H9 (cell line): ENCODE data around the gene ARID1B. TPM values are rescaled to one million over a fixed set of nuclear protein-coding genes. Genes with fewer than 3 reads are reported as not detected.

ENCODE experiments used
- DNase-seq: peaks from one replicate; pipeline ENCODE4 v3.0.0-alpha.2; 2017
- H2AFZ ChIP-seq: one replicate; pipeline ENCODE4 v1.6.1; 2013; ENCODE audit warnings: mild to moderate bottlenecking, low read length, control low read depth, moderate library complexity
- H2AK5ac ChIP-seq: 2 replicates; pipeline ENCODE4 v1.6.1; 2013; ENCODE audit warnings: low read length, control low read depth, mixed read lengths; ENCODE audit not compliant: insufficient read length
- H2BK120ac ChIP-seq: one replicate; pipeline ENCODE4 v1.6.1; 2013; ENCODE audit warnings: low read depth, mild to moderate bottlenecking, low read length, control low read depth, inconsistent platforms; ENCODE audit not compliant: poor library complexity, severe bottlenecking
- H2BK12ac ChIP-seq: 2 replicates; pipeline ENCODE4 v1.6.1; 2013; ENCODE audit warnings: low read length, control low read depth, mixed read lengths, low read depth; ENCODE audit not compliant: insufficient read length
- H2BK15ac ChIP-seq: 2 replicates; pipeline ENCODE4 v1.6.1; 2013; ENCODE audit warnings: low read depth, low read length, control low read depth
- H2BK20ac ChIP-seq: one replicate; pipeline ENCODE4 v1.6.1; 2013; ENCODE audit warnings: low read depth, mild to moderate bottlenecking, low read length, control low read depth, inconsistent platforms; ENCODE audit not compliant: poor library complexity, severe bottlenecking
- H2BK5ac ChIP-seq: 2 replicates; pipeline ENCODE4 v1.6.1; 2013; ENCODE audit warnings: low read length, control low read depth, mixed read lengths; ENCODE audit not compliant: insufficient read length
- H3K14ac ChIP-seq: 2 replicates; pipeline ENCODE4 v1.6.1; 2013; ENCODE audit warnings: low read length, control low read depth; ENCODE audit not compliant: insufficient read depth
- H3K18ac ChIP-seq: 2 replicates; pipeline ENCODE4 v1.6.1; 2013; ENCODE audit warnings: low read depth, mild to moderate bottlenecking, mixed read lengths, low read length, control low read depth; ENCODE audit not compliant: insufficient read length
- H3K23ac ChIP-seq: 2 replicates; pipeline ENCODE4 v1.6.1; 2013; ENCODE audit warnings: low read length, control low read depth, mixed read lengths, low read depth; ENCODE audit not compliant: insufficient read length
- H3K23me2 ChIP-seq: 2 replicates; pipeline ENCODE4 v1.6.1; 2013; ENCODE audit warnings: low read depth, mild to moderate bottlenecking, mixed read lengths, low read length, control low read depth; ENCODE audit not compliant: insufficient read length, poor library complexity, severe bottlenecking
- H3K27ac ChIP-seq: 2 replicates; pipeline ENCODE4 v1.5.1; 2013; ENCODE audit warnings: low read length, control low read depth, mixed read lengths, low read depth; ENCODE audit not compliant: insufficient read length
- H3K27me3 ChIP-seq: 2 replicates; pipeline ENCODE4 v1.6.1; 2013; ENCODE audit warnings: low read length, control low read depth, inconsistent platforms; ENCODE audit not compliant: insufficient read depth
- H3K4ac ChIP-seq: 2 replicates; pipeline ENCODE4 v1.6.1; 2013; ENCODE audit warnings: low read depth, mild to moderate bottlenecking, control low read depth, inconsistent platforms, low read length, moderate library complexity
- H3K4me1 ChIP-seq: 2 replicates; pipeline ENCODE4 v1.6.1; 2013; ENCODE audit warnings: low read length, control low read depth, inconsistent platforms; ENCODE audit not compliant: insufficient read depth
- H3K4me2 ChIP-seq: 2 replicates; pipeline ENCODE4 v1.6.1; 2013; ENCODE audit warnings: low read length, control low read depth, mixed read lengths; ENCODE audit not compliant: insufficient read length, insufficient read depth
- H3K56ac ChIP-seq: 2 replicates; pipeline ENCODE4 v1.6.1; 2013; ENCODE audit warnings: low read depth, mild to moderate bottlenecking, mixed read lengths, low read length, control low read depth; ENCODE audit not compliant: insufficient read length
- H3K79me1 ChIP-seq: 2 replicates; pipeline ENCODE4 v1.6.1; 2013; ENCODE audit warnings: low read depth, mild to moderate bottlenecking, moderate library complexity, low read length, control low read depth, inconsistent platforms; ENCODE audit not compliant: insufficient read depth, poor library complexity, severe bottlenecking
- H3K79me2 ChIP-seq: 2 replicates; pipeline ENCODE4 v1.6.1; 2013; ENCODE audit warnings: low read length, control low read depth, inconsistent platforms; ENCODE audit not compliant: insufficient read depth
- H3K9ac ChIP-seq: 2 replicates; pipeline ENCODE4 v1.6.1; 2013; ENCODE audit warnings: low read length, control low read depth, mixed read lengths; ENCODE audit not compliant: insufficient read length; ENCODE audit errors: extremely low read depth
- H3K9me3 ChIP-seq: one replicate; pipeline ENCODE4 v1.6.1; 2013; ENCODE audit warnings: low read depth, low read length, inconsistent platforms; ENCODE audit not compliant: control insufficient read depth
- H3T11ph ChIP-seq: one replicate; pipeline ENCODE4 v1.6.1; 2013; ENCODE audit warnings: mild to moderate bottlenecking, low read length, control low read depth, inconsistent platforms
- H4K20me1 ChIP-seq: one replicate; pipeline ENCODE4 v1.6.1; 2013; ENCODE audit not compliant: control insufficient read depth, insufficient read length, insufficient read depth
- H4K5ac ChIP-seq: 2 replicates; pipeline ENCODE4 v1.6.1; 2013; ENCODE audit warnings: low read depth, mild to moderate bottlenecking, mixed read lengths, low read length, control low read depth; ENCODE audit not compliant: insufficient read length
- H4K8ac ChIP-seq: replicated peaks from 2 replicates; pipeline ENCODE4 v1.6.1; 2013; ENCODE audit warnings: low read length, control low read depth, mixed read lengths, low read depth; ENCODE audit not compliant: insufficient read length
- H4K91ac ChIP-seq: 2 replicates; pipeline ENCODE4 v1.6.1; 2013; ENCODE audit warnings: low read depth, mild to moderate bottlenecking, moderate library complexity, mixed read lengths, low read length, control low read depth; ENCODE audit not compliant: insufficient read length
- H3K27ac Mint-ChIP-seq, 3 experiments: 2 replicates in 2 of 3; 3 replicates in 1 of 3; pipeline ENCODE4 v1.8.0; 2020 to 2021; ENCODE audit warnings: mixed read lengths in 3 of 3, mild to moderate bottlenecking in 1 of 3, moderate library complexity in 1 of 3
- H3K27me3 Mint-ChIP-seq: 2 replicates; pipeline ENCODE4 v1.8.0; 2021; ENCODE audit warnings: low read depth, mild to moderate bottlenecking, moderate library complexity, mixed read lengths
- H3K36me3 Mint-ChIP-seq, 3 experiments: 2 replicates in 2 of 3; 3 replicates in 1 of 3; pipeline ENCODE4 v1.8.0; 2020 to 2021; ENCODE audit warnings: low read depth in 3 of 3, mixed read lengths in 3 of 3; ENCODE audit not compliant: insufficient read depth in 1 of 3
- H3K4me1 Mint-ChIP-seq, 2 experiments: 2 replicates each; pipeline ENCODE4 v1.8.0; 2020; ENCODE audit warnings: mixed read lengths in 2 of 2
- H3K4me3 Mint-ChIP-seq, 2 experiments: 2 replicates in 1 of 2; 3 replicates in 1 of 2; pipeline ENCODE4 v1.8.0; 2020 to 2021; ENCODE audit warnings: mild to moderate bottlenecking in 2 of 2, mixed read lengths in 2 of 2, moderate library complexity in 1 of 2
- H3K9me3 Mint-ChIP-seq, 2 experiments: 2 replicates in 1 of 2; 3 replicates in 1 of 2; pipeline ENCODE4 v1.8.0; 2020; ENCODE audit warnings: mild to moderate bottlenecking in 2 of 2, mixed read lengths in 2 of 2, moderate library complexity in 1 of 2
- CTCF ChIP-seq: fragments of 200-600 bp; sonication (generic); conservative IDR thresholded peaks from 3 replicates; pipeline ENCODE4 v1.8.0; 2021; ENCODE audit warnings: antibody characterized with exemption, mild to moderate bottlenecking
- WGBS: extraction: QIAGEN DNeasy Blood & Tissue Kit; methylation state at CpG from one replicate; pipeline ENCODE4 v1.1.7; 2013; ENCODE audit warnings: missing lambda C conversion rate, low lambda C conversion rate, mixed read lengths; ENCODE audit not compliant: insufficient read length; ENCODE audit errors: extremely low coverage; 5-methylcytosine and 5-hydroxymethylcytosine counted together
- total RNA-seq: library from RNA; stranded (reverse); gene quantifications from 2 replicates; pipeline ENCODE4 v1.2.1, GENCODE V29; 2021

ARID1B gene
- total RNA-seq, 1 experiment from 2014 or later = 88.2 TPM

GRCh38 chr6:157063176-157063905 lies 286.2 kb downstream of the ARID1B start:
- TF ChIP-seq CTCF = no peak
- Histone ChIP-seq H3K4ac (no peak overlapping the region), H3K18ac (no peak overlapping the region), H3K56ac (no peak overlapping the region), H3K27me3 (no peaks in the 10 kb centered on the region), H3K27ac (no peak overlapping the region), H2BK20ac (no peak overlapping the region), H3K79me2 (no peaks in the 10 kb centered on the region), H3K79me1 (no peaks in the 10 kb centered on the region), H2BK5ac (no peak overlapping the region), H3K9me3 (no peaks in the 10 kb centered on the region), H3T11ph (no peak overlapping the region), H2BK120ac (no peak overlapping the region), H3K9ac (no peak overlapping the region), H2AK5ac (no peak overlapping the region), H2BK15ac (no peak overlapping the region), H4K91ac (no peak overlapping the region), H4K8ac (no peak overlapping the region), H3K4me1 (peaks cover 7% of the 10 kb centered on the region; the same call in 1 of the 2 replicates), H3K23ac (no peak overlapping the region), H3K14ac (no peak overlapping the region), H2BK12ac (no peak overlapping the region), H4K20me1 (no peaks in the 10 kb centered on the region), H3K23me2 (no peaks in the 10 kb centered on the region), H3K4me2 (no peak overlapping the region), H4K5ac (no peak overlapping the region), H2AFZ (no peak overlapping the region)
- peaks cover 33 to 51% of the 10 kb centered on the region in 2 experiments for H3K4me1 Mint-ChIP-seq
- H3K27ac Mint-ChIP-seq = peak overlapping the region in 2 of 3 experiments; percentile 49 to 81; a peak in 2 of 7 replicates
- no peaks in the 10 kb centered on the region; the same call in 1 of the 2 replicates for H3K27me3 Mint-ChIP-seq
- no peaks in the 10 kb centered on the region for H3K9me3 Mint-ChIP-seq
- no CpG with 5 or more reads among the region's 2 CpGs for WGBS
- no peak overlapping the region for H3K4me3 Mint-ChIP-seq
- DNase-seq = no peak
- H3K36me3 Mint-ChIP-seq = no peaks in the 10 kb centered on the region; a peak in 1 of 7 replicates
